Neutrophil (primary cell): ENCODE data around the gene S100A6.
A peak's percentile ranks its signal among the peaks of the same experiment; 100 is the strongest.
"Not testable (repeated sequence)": the region's sequence is repeated elsewhere in the genome, so short reads cannot be mapped to it uniquely, and the experiment has no call there.

ENCODE experiments used
- H3K27ac ChIP-seq: fragments of 200-600 bp; sonication (generic); 2 replicates; pipeline ENCODE4 v1.5.1; 2016; ENCODE audit warnings: mild to moderate bottlenecking, moderate library complexity
- H3K27me3 ChIP-seq: fragments of 200-600 bp; sonication (generic); 2 replicates; pipeline ENCODE4 v1.6.0; 2016; ENCODE audit warnings: mild to moderate bottlenecking
- H3K36me3 ChIP-seq: fragments of 200-600 bp; sonication (generic); 2 replicates; pipeline ENCODE4 v1.5.1; 2017
- H3K4me1 ChIP-seq, 2 experiments: fragments of 200-600 bp in 1 of 2; sonication (generic) in 1 of 2; 1 replicate in 1 of 2; 2 replicates in 1 of 2; pipeline versions ENCODE4 v1.5.1 to v1.6.1; 2013 to 2016; ENCODE audit warnings: low read depth in 1 of 2, low read length in 1 of 2, mild to moderate bottlenecking in 1 of 2, moderate library complexity in 1 of 2; ENCODE audit not compliant: control insufficient read depth in 1 of 2, insufficient read depth in 1 of 2
- H3K4me3 ChIP-seq, 2 experiments: fragments of 200-600 bp in 1 of 2; sonication (generic) in 1 of 2; 1 replicate in 1 of 2; 2 replicates in 1 of 2; pipeline ENCODE4 v1.5.1; 2013 to 2016; ENCODE audit warnings: low read depth in 1 of 2, low read length in 1 of 2, mild to moderate bottlenecking in 1 of 2, moderate library complexity in 1 of 2
- H3K9me3 ChIP-seq: fragments of 200-600 bp; sonication (generic); 2 replicates; pipeline ENCODE4 v1.5.1; 2016
- CTCF ChIP-seq: fragments of 200-600 bp; sonication (generic); IDR thresholded peaks from 2 replicates; pipeline ENCODE4 v1.5.1; 2016; ENCODE audit warnings: antibody characterized with exemption

Gene S100A6

GRCh38 chr1:153566414-153567371 lies 30.9 kb upstream of the S100A6 start:
- no peaks in the 10 kb centered on the region for H3K27me3 ChIP-seq
- peak overlapping the region; percentile 47 to 54 for H3K4me3 ChIP-seq

GRCh38 chr1:153565529-153566374 lies 30.0 kb upstream of the S100A6 start, which contains the start of gene S100A2:
Gene S100A2 (minus strand): TSS chr1:153565844. CDS start chr1:153563877, 1,967 bp downstream.
- Histone ChIP-seq H3K4me1 (peaks cover 39 to 40% of the 10 kb centered on the region in 2 experiments), H3K36me3 (no peaks in the 10 kb centered on the region), H3K27me3 (no peaks in the 10 kb centered on the region), H3K4me3 (peak within 1 kb of the TSS; percentile 47 to 54), H3K9me3 (no peaks in the 10 kb centered on the region), H3K27ac (peak within 1 kb of the TSS; percentile 98)
- no peak for TF ChIP-seq CTCF

More at GRCh38 chr1:153566414-153567371, 30.9 kb upstream of the S100A6 start:
- Histone ChIP-seq H3K9me3 (no peaks in the 10 kb centered on the region), H3K4me1 (peaks cover 43% of the 10 kb centered on the region in 2 experiments), H3K36me3 (no peaks in the 10 kb centered on the region), H3K27ac (peak overlapping the region; percentile 98)
- peak; percentile 17 for TF ChIP-seq CTCF

- no peak overlapping the region for H3K27ac ChIP-seq
- H3K9me3 ChIP-seq = no peaks in the 10 kb centered on the region
- H3K4me3 ChIP-seq = no peak overlapping the region
- H3K27me3 ChIP-seq = no peaks in the 10 kb centered on the region
- no peaks in the 10 kb centered on the region for H3K36me3 ChIP-seq
- no peak for TF ChIP-seq CTCF
- H3K4me1 ChIP-seq = peaks cover 38 to 39% of the 10 kb centered on the region in 2 experiments
Measured at GRCh38 chr1:153563991-153564390, 28.2 kb upstream of the S100A6 start.

- Histone ChIP-seq H3K4me1 (peaks cover 33 to 34% of the 10 kb centered on the region in 2 experiments), H3K27ac (no peak overlapping the region), H3K27me3 (no peaks in the 10 kb centered on the region), H3K9me3 (no peaks in the 10 kb centered on the region), H3K4me3 (no peak overlapping the region), H3K36me3 (no peaks in the 10 kb centered on the region)
- TF ChIP-seq CTCF = no peak
Measured at GRCh38 chr1:153563483-153563901, 27.7 kb upstream of the S100A6 start.

- H3K4me3 ChIP-seq = not testable (repeated sequence)
Measured at GRCh38 chr1:153562021-153562420, 26.2 kb upstream of the S100A6 start.

More at GRCh38 chr1:153562021-153562420, 26.2 kb upstream of the S100A6 start:
- not testable (repeated sequence) for H3K27ac ChIP-seq, H3K27me3 ChIP-seq, H3K36me3 ChIP-seq, H3K9me3 ChIP-seq
- peaks cover 25 to 27% of the 10 kb centered on the region in 2 experiments for H3K4me1 ChIP-seq
